GM19023 (cell line): ENCODE measurements around the gene SGK1.
"Not testable (repeated sequence)": the region's sequence is repeated elsewhere in the genome, so short reads cannot be mapped to it uniquely, and the experiment has no call there.

Source experiments
- ATAC-seq: cut with Tn5 transposase; IDR thresholded peaks from one replicate; pipeline ENCODE4 v1.9.1; 2021; ENCODE audit warnings: mild to moderate bottlenecking, moderate library complexity; ENCODE audit not compliant: unreplicated experiment

The SGK1 gene

GRCh38 chr6:134230087-134230700 lies 87.7 kb downstream of the SGK1 start:
- no peak for ATAC-seq

- ATAC-seq = no peak
Observed at GRCh38 chr6:134229520-134229919, 88.4 kb downstream of the SGK1 start.

GRCh38 chr6:134223796-134224420 lies 94.0 kb downstream of the SGK1 start:
- no peak for ATAC-seq

- no peak for ATAC-seq
Observed at GRCh38 chr6:134221250-134221649, 96.7 kb downstream of the SGK1 start.

- ATAC-seq = no peak
Observed at GRCh38 chr6:134217798-134218140, 100.1 kb downstream of the SGK1 start.

GRCh38 chr6:134217105-134217797 lies 100.7 kb downstream of the SGK1 start:
- ATAC-seq = no peak

- no peak for ATAC-seq
Observed at GRCh38 chr6:134216301-134217010, 101.5 kb downstream of the SGK1 start.

DNA sequence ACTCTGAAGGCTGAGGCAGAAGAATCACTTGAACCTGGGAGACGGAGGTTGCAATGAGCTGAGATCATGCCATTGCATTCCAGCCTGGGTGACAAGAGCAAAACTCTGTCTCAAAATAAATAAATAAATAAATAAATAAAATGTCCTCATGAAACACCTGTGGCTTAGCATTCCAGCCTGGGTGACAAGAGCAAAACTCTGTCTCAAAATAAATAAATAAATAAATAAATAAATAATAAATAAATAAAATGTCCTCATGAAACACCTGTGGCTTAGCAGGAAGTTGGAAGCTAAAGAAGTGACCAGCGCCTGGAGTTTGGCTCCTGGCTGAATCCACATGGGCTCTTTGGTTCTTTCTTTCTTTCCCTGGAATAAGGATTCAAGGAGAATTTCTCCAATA lies 104.5 kb downstream of the SGK1 start:
- ATAC-seq = not testable (repeated sequence)

- ATAC-seq = no peak
Observed at GRCh38 chr6:134211297-134211696, 106.6 kb downstream of the SGK1 start.

DNA sequence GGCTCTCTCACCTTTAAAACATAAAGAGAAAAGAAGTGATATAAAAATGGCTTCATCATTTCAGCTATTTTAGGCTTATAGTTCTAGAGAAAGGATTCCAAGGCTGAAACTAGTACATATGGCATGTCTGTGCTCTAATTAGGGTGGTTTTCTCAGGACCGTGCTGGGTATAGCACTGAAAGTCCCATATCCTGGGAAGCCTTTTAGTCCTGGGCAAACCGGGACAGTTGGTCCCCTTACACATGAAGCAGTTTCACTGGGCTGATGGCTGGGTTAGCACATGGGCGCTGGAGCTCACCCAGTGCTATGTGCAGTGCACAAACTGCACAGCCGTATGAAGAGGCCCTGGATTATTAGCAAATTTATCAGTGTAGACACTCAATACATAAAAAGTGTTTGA lies 110.5 kb downstream of the SGK1 start:
- ATAC-seq = no peak

DNA sequence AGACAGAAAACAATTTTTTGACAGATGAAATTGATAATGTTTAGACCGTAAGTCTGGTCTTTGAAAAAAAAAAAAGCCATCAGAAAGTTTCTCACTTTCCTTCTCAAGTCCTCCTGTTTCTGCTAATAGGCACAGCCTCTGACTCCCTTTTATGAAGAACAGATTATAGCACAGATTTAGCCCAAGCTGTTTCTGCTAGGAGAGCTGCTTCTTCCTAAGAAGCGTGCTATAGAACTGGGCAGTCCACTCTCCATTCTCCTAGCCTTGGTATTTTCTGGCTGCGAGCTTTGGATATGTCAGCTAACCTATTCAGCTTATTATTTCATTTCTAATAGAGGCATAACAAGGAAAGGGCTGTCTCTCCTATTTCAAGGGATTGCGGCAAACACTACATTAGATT lies 112.5 kb downstream of the SGK1 start:
- no peak for ATAC-seq

DNA sequence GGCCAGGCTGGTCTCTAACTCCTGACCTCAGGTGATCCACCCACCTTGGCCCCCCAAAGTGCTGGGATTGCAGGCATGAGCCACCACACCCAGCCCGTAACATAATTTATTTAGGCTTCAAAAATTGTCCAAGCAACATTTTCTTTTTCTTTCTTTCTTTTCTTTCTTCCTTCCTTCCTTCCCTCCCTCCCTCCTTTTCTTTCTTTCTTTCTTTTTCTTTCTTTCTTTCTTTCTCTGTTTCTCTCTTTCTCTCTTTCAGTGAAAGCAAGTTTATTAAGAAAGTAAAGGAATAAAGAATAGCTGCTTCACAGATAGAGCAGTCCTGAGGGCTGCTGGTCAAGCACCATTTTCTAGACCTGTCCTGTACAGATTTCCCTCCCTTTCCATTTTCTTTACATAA lies 113.2 kb downstream of the SGK1 start:
- not testable (repeated sequence) for ATAC-seq

GRCh38 chr6:134204031-134204430 lies 113.9 kb downstream of the SGK1 start:
- no peak for ATAC-seq

DNA sequence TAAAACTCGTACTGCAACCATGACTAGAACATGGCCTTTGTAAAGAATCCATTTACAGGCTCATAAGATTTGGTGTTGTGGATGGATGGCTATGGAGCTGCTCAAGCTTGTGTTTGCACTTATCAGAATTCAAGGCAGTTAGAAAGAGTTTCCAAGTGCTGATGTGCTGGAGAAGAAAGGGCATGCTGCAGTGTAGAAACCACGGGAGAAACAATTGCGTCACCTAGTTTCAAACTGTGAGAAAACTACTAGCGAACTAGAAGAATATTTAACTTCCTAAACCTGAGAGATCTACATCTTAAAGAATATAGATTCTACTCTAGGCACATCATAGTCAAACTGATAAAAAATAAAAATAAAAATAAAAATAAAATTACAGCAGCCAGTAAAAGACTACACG lies 116.2 kb downstream of the SGK1 start:
- ATAC-seq = no peak

- no peak for ATAC-seq
Observed at GRCh38 chr6:134199848-134200606, 117.9 kb downstream of the SGK1 start.

GRCh38 chr6:134198093-134198492 lies 119.8 kb downstream of the SGK1 start:
- no peak for ATAC-seq

GRCh38 chr6:134197685-134198084 lies 120.2 kb downstream of the SGK1 start:
- ATAC-seq = not testable (repeated sequence)

DNA sequence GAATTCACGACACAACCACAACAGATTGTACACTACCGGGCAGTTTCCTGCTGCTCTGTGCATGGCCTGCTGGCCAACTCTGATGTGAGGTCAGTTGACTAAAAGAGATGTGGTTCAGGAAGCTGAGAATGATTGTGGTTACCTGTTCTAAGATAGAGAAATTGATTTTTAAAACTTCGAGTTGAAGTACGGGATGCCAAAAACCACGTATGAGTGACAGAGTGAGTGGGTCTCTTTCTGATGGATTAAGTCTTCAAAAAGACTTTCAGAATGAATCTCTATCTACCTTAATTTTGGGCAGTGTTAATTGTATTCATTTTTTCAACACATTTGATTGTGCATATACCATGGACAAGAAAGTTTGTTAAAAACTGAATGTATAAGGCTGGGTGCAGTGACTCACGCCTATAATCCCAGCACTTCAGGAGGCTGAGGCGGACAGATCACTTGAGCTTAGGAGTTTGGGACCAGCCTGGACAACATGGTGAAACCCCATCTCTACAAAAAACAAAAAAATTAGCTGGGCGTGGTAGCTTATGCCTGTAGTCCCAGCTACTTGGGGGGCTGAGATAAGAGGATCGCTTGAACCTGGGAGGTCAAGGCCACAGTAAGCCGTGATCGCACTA lies 121.2 kb downstream of the SGK1 start:
- no peak for ATAC-seq

- ATAC-seq = no peak
Observed at GRCh38 chr6:134195985-134196384, 121.9 kb downstream of the SGK1 start.

- ATAC-seq = no peak
Observed at GRCh38 chr6:134195164-134195906, 122.6 kb downstream of the SGK1 start.
